ENCODE data around the gene SYDE1. TPM values are rescaled to one million over a fixed set of nuclear protein-coding genes. Genes with fewer than 3 reads are reported as not detected.

Gene SYDE1
- total RNA-seq, 1 donor from 2014 or later: 25.1 TPM

DNA sequence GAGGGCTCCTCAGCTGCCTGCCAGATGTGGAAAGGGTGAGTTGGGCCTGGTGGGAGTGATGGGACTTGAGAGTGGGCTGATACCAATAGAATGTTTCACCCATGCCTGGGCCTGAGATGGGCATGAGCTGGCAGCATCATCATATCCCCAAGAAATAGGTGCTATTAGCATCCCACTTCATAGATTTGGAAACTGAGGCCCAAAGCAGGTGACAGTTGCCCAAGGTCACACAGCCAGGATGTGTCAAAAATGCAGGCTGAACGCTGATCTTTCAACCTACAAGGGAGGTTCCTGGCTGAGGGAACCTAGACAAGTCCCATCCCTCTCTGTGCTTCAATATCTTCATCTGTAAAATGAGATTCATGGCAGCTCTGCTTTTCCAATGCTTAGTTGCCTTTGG is 4.6 kb downstream of the SYDE1 start:
- no peak overlapping the region for H3K27ac Mint-ChIP-seq
- H3K9me3 Mint-ChIP-seq: no peaks in the 10 kb centered on the region
- TF ChIP-seq, protein P1, sequence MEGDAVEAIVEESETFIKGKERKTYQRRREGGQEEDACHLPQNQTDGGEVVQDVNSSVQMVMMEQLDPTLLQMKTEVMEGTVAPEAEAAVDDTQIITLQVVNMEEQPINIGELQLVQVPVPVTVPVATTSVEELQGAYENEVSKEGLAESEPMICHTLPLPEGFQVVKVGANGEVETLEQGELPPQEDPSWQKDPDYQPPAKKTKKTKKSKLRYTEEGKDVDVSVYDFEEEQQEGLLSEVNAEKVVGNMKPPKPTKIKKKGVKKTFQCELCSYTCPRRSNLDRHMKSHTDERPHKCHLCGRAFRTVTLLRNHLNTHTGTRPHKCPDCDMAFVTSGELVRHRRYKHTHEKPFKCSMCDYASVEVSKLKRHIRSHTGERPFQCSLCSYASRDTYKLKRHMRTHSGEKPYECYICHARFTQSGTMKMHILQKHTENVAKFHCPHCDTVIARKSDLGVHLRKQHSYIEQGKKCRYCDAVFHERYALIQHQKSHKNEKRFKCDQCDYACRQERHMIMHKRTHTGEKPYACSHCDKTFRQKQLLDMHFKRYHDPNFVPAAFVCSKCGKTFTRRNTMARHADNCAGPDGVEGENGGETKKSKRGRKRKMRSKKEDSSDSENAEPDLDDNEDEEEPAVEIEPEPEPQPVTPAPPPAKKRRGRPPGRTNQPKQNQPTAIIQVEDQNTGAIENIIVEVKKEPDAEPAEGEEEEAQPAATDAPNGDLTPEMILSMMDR (IDR thresholded peaks at IDR 0.05; ENCODE audit: unreplicated experiment): no peak
- DNase-seq (ENCODE audit: low spot score in 2 of 2, unreplicated experiment in 2 of 2): no peak
- no peaks in the 10 kb centered on the region for H3K27me3 Mint-ChIP-seq (ENCODE audit: low read depth)
- H3K4me3 Mint-ChIP-seq: no peak overlapping the region
- peaks cover 11% of the 10 kb centered on the region for H3K36me3 Mint-ChIP-seq
- H3K4me1 Mint-ChIP-seq: peaks cover 12% of the 10 kb centered on the region

DNA sequence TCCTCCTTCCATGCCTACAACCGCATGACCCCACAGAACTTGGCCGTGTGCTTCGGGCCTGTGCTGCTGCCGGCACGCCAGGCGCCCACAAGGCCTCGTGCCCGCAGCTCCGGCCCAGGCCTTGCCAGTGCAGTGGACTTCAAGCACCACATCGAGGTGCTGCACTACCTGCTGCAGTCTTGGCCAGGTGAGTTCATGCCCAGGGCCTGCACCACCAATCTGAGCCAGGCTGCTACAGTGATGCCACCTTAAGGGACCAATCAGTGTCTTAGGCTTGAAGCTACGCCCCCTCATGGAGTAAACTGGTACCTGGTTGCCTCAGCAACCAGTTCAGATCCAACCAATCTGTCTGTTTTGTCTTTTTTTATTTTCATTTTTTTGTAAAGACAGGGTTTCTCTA is 5.2 kb downstream of the SYDE1 start:
- Mint-ChIP-seq H3K4me1 (peaks cover 10% of the 10 kb centered on the region), H3K27ac (no peak overlapping the region), H3K36me3 (peaks cover 11% of the 10 kb centered on the region), H3K27me3 (ENCODE audit: low read depth) (no peaks in the 10 kb centered on the region), H3K4me3 (no peak overlapping the region), H3K9me3 (no peaks in the 10 kb centered on the region)
- TF ChIP-seq, protein P1 (IDR thresholded peaks at IDR 0.05; ENCODE audit: unreplicated experiment): no peak
- no peak for DNase-seq (ENCODE audit: low spot score in 2 of 2, unreplicated experiment in 2 of 2)

DNA sequence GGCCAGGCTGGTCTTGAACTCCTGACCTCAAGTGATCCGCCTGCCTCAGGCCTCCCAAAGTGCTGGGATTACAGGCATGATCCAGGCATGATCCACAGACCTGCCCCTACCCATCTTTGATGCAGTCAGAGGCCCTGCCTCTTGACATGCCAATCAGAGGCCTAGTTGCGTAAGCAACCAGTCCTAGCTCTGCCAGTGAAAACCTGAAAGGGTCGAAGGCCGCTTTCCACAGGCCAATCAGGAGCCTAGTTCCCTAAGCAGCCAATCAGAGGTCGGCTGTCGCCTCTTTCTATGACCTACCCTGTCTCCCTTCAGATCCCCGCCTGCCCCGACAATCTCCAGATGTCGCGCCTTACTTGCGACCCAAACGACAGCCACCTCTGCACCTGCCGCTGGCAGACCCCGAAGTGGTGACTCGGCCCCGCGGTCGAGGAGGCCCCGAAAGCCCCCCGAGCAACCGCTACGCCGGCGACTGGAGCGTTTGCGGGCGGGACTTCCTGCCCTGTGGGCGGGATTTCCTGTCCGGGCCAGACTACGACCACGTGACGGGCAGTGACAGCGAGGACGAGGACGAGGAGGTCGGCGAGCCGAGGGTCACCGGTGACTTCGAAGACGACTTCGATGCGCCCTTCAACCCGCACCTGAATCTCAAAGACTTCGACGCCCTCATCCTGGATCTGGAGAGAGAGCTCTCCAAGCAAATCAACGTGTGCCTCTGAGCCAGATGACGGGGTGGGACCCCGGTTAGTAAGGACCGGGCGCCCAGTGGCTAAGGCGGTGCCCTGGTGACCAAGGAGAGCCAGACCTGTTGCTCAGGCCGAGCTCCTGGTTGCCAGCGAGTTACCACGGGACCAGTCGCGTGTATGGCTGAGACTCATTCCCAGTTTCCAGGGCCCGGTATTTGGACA is 6.3 kb downstream of the SYDE1 start:
- peaks cover 2% of the 10 kb centered on the region for H3K4me1 Mint-ChIP-seq
- H3K9me3 Mint-ChIP-seq: no peaks in the 10 kb centered on the region
- TF ChIP-seq, protein P1 (IDR thresholded peaks at IDR 0.05; ENCODE audit: unreplicated experiment): no peak
- H3K4me3 Mint-ChIP-seq: no peak overlapping the region
- no peak overlapping the region for H3K27ac Mint-ChIP-seq
- no peaks in the 10 kb centered on the region for H3K27me3 Mint-ChIP-seq (ENCODE audit: low read depth)
- H3K36me3 Mint-ChIP-seq: peaks cover 19% of the 10 kb centered on the region
- DNase-seq (ENCODE audit: low spot score in 2 of 2, unreplicated experiment in 2 of 2): no peak

DNA sequence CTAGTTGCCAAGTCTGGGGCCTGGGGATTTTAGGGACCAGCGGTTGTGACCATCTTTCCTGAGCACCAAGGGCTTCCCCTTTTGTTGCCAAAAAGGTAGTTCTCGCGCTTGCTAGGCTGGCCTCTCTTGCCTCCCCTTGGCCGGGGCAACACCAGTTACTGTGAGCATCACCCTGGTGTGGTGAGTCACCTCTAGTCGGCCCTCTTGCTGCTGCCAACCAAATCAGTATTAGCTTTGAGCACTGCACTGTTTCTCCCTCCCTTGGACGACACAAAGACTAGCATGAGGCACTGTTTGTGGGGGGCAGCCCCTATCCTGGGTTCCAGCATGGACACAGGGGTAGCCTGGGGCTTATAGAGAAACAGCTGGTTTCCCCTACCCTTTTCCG is 6.9 kb downstream of the SYDE1 start:
- H3K9me3 Mint-ChIP-seq: no peaks in the 10 kb centered on the region
- H3K27me3 Mint-ChIP-seq (ENCODE audit: low read depth): no peaks in the 10 kb centered on the region
- no peaks in the 10 kb centered on the region for H3K4me1 Mint-ChIP-seq
- no peak overlapping the region for H3K27ac Mint-ChIP-seq
- H3K36me3 Mint-ChIP-seq: peaks cover 25% of the 10 kb centered on the region
- TF ChIP-seq, protein P1 (IDR thresholded peaks at IDR 0.05; ENCODE audit: unreplicated experiment): no peak
- no peak for DNase-seq (ENCODE audit: low spot score in 2 of 2, unreplicated experiment in 2 of 2)
- H3K4me3 Mint-ChIP-seq: no peak overlapping the region

DNA sequence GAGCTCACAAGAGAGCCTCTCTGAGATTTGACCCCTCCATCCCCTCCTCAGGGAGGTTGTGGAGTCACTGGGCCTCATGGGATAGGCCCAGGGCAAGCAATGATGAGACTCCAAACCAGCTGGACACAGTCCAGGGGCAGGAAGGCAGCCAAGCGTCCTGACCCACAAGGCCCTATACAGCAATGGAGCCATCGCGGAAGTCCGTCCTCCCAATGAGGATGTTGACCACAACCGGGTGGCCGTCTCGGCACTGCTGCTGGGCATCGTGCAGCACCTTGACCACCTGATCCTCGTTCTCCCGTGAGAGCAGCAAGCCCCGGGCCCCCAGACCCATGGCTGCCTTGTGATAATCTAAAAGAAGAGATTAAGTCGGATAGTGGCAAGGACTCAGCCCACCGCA is 7.9 kb downstream of the SYDE1 start:
- Mint-ChIP-seq H3K4me3 (no peak overlapping the region), H3K9me3 (no peaks in the 10 kb centered on the region), H3K4me1 (no peaks in the 10 kb centered on the region), H3K27me3 (ENCODE audit: low read depth) (no peaks in the 10 kb centered on the region), H3K27ac (no peak overlapping the region), H3K36me3 (peaks cover 33% of the 10 kb centered on the region)
- TF ChIP-seq, protein P1 (IDR thresholded peaks at IDR 0.05; ENCODE audit: unreplicated experiment): no peak
- no peak for DNase-seq (ENCODE audit: low spot score in 2 of 2, unreplicated experiment in 2 of 2)

All from mesothelial cell of epicardium (in vitro differentiated cells).